ENCODE results near the gene ZMYND10. TPM values are rescaled to one million over a fixed set of nuclear protein-coding genes. Genes with fewer than 3 reads are reported as not detected.

Gene ZMYND10
- total and polyA plus RNA-seq, 2 experiments from 2014 or later: 0.29 to 0.31 TPM

DNA sequence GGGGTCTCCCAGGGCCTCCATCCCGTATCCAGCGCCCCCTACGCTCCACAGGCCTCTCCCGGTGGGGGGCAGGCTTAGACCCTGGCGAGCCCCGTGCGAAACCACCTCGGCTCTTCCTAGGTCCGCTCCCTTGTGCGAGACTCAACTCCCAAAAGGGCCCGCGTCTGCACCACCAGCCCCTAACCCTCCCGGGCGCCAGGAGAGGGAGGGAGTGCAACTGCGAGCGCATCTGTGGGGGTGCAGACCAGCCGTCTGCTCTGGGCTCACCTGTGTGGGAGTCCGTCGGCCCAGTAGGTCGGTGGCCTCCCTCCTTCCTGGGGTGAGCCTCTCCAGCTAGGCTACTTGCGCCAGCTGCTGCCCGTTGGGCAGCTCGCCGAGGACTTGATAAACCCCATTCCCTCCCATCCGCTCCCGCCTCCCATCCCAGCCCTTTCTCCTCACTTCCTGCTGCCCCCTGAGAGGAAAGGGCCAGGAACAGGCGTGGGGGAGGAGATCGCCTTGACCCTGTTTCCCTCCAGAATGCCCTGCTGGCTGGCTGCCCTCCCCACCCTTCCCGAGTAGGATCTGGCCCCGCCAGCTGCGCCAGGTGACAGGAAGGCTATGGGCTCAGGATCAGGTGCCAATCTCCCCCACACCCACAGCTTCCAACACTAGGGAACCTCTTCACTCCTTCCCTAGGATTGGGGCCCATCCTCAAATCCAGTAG lies 23.0 kb downstream of the ZMYND10 start, which contains the start of gene HYAL2:
Gene HYAL2, minus strand, starts transcription at position 360 of the 706 bp plus-strand sequence. CDS start 2,256 bp downstream, outside the sequence.
- Mint-ChIP-seq H3K4me1 (peaks cover 47% of the 10 kb centered on the region), H3K27me3 (ENCODE audit: insufficient read depth, low read depth, poor library complexity) (peaks cover 11% of the 10 kb centered on the region), H3K36me3 (ENCODE audit: low read depth) (peaks cover 42% of the 10 kb centered on the region), H3K27ac (peak within 1 kb of the TSS; percentile 99), H3K4me3 (peak within 1 kb of the TSS; percentile 86), H3K9me3 (no peaks in the 10 kb centered on the region)
- Histone ChIP-seq H3K79me2 (replicated peaks; ENCODE audit: insufficient read depth) (peaks cover 35% of the 10 kb centered on the region), H3K4me3 (peak within 1 kb of the TSS; percentile 97), H3K4me1 (ENCODE audit: insufficient read depth) (peaks cover 21% of the 10 kb centered on the region), H3K27ac (ENCODE audit: low read depth) (peak within 1 kb of the TSS; percentile 100), H3K36me3 (ENCODE audit: insufficient read depth) (peaks cover 8% of the 10 kb centered on the region), H3F3A (replicated peaks; ENCODE audit: low read depth) (peaks cover 23% of the 10 kb centered on the region; the same call in 1 of the 2 replicates), H3K4me2 (peak within 1 kb of the TSS; percentile 99), H3K9me2 (ENCODE audit: insufficient read depth) (no peaks in the 10 kb centered on the region), H2AFZ (peak within 1 kb of the TSS; percentile 93), H4K20me1 (replicated peaks; ENCODE audit: insufficient read depth) (peaks cover 11% of the 10 kb centered on the region; the same call in 1 of the 2 replicates), H3K27me3 (ENCODE audit: insufficient read depth) (no peaks in the 10 kb centered on the region)
- peak; percentile 77 for DNase-seq (ENCODE audit: low spot score)
- ATAC-seq: peak; percentile 35
- TF ChIP-seq, protein P1, sequence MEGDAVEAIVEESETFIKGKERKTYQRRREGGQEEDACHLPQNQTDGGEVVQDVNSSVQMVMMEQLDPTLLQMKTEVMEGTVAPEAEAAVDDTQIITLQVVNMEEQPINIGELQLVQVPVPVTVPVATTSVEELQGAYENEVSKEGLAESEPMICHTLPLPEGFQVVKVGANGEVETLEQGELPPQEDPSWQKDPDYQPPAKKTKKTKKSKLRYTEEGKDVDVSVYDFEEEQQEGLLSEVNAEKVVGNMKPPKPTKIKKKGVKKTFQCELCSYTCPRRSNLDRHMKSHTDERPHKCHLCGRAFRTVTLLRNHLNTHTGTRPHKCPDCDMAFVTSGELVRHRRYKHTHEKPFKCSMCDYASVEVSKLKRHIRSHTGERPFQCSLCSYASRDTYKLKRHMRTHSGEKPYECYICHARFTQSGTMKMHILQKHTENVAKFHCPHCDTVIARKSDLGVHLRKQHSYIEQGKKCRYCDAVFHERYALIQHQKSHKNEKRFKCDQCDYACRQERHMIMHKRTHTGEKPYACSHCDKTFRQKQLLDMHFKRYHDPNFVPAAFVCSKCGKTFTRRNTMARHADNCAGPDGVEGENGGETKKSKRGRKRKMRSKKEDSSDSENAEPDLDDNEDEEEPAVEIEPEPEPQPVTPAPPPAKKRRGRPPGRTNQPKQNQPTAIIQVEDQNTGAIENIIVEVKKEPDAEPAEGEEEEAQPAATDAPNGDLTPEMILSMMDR (conservative IDR thresholded peaks at IDR 0.05; ENCODE audit: low read depth in 2 of 2): 0 out of 4 replicates have a peak, but pooled peaks of 1 of the 2 experiments have one; percentile 3
- TF ChIP-seq EZH2 (IDR thresholded peaks at IDR 0.05; ENCODE audit: low read depth, unreplicated experiment): no peak
- TF ChIP-seq EZH2phosphoT487 (IDR thresholded peaks at IDR 0.05; ENCODE audit: unreplicated experiment): no peak
- TF ChIP-seq, protein P2, sequence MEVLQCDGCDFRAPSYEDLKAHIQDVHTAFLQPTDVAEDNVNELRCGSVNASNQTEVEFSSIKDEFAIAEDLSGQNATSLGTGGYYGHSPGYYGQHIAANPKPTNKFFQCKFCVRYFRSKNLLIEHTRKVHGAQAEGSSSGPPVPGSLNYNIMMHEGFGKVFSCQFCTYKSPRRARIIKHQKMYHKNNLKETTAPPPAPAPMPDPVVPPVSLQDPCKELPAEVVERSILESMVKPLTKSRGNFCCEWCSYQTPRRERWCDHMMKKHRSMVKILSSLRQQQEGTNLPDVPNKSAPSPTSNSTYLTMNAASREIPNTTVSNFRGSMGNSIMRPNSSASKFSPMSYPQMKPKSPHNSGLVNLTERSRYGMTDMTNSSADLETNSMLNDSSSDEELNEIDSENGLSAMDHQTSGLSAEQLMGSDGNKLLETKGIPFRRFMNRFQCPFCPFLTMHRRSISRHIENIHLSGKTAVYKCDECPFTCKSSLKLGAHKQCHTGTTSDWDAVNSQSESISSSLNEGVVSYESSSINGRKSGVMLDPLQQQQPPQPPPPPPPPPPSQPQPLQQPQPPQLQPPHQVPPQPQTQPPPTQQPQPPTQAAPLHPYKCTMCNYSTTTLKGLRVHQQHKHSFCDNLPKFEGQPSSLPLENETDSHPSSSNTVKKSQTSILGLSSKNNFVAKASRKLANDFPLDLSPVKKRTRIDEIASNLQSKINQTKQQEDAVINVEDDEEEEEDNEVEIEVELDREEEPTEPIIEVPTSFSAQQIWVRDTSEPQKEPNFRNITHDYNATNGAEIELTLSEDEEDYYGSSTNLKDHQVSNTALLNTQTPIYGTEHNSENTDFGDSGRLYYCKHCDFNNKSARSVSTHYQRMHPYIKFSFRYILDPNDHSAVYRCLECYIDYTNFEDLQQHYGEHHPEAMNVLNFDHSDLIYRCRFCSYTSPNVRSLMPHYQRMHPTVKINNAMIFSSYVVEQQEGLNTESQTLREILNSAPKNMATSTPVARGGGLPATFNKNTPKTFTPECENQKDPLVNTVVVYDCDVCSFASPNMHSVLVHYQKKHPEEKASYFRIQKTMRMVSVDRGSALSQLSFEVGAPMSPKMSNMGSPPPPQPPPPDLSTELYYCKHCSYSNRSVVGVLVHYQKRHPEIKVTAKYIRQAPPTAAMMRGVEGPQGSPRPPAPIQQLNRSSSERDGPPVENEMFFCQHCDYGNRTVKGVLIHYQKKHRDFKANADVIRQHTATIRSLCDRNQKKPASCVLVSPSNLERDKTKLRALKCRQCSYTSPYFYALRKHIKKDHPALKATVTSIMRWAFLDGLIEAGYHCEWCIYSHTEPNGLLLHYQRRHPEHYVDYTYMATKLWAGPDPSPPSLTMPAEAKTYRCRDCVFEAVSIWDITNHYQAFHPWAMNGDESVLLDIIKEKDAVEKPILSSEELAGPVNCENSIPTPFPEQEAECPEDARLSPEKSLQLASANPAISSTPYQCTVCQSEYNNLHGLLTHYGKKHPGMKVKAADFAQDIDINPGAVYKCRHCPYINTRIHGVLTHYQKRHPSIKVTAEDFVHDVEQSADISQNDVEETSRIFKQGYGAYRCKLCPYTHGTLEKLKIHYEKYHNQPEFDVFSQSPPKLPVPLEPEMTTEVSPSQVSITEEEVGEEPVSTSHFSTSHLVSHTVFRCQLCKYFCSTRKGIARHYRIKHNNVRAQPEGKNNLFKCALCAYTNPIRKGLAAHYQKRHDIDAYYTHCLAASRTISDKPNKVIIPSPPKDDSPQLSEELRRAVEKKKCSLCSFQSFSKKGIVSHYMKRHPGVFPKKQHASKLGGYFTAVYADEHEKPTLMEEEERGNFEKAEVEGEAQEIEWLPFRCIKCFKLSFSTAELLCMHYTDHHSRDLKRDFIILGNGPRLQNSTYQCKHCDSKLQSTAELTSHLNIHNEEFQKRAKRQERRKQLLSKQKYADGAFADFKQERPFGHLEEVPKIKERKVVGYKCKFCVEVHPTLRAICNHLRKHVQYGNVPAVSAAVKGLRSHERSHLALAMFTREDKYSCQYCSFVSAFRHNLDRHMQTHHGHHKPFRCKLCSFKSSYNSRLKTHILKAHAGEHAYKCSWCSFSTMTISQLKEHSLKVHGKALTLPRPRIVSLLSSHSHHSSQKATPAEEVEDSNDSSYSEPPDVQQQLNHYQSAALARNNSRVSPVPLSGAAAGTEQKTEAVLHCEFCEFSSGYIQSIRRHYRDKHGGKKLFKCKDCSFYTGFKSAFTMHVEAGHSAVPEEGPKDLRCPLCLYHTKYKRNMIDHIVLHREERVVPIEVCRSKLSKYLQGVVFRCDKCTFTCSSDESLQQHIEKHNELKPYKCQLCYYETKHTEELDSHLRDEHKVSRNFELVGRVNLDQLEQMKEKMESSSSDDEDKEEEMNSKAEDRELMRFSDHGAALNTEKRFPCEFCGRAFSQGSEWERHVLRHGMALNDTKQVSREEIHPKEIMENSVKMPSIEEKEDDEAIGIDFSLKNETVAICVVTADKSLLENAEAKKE (CRISPR knock-in tag; IDR thresholded peaks at IDR 0.05): no peak
- TF ChIP-seq, protein P3, sequence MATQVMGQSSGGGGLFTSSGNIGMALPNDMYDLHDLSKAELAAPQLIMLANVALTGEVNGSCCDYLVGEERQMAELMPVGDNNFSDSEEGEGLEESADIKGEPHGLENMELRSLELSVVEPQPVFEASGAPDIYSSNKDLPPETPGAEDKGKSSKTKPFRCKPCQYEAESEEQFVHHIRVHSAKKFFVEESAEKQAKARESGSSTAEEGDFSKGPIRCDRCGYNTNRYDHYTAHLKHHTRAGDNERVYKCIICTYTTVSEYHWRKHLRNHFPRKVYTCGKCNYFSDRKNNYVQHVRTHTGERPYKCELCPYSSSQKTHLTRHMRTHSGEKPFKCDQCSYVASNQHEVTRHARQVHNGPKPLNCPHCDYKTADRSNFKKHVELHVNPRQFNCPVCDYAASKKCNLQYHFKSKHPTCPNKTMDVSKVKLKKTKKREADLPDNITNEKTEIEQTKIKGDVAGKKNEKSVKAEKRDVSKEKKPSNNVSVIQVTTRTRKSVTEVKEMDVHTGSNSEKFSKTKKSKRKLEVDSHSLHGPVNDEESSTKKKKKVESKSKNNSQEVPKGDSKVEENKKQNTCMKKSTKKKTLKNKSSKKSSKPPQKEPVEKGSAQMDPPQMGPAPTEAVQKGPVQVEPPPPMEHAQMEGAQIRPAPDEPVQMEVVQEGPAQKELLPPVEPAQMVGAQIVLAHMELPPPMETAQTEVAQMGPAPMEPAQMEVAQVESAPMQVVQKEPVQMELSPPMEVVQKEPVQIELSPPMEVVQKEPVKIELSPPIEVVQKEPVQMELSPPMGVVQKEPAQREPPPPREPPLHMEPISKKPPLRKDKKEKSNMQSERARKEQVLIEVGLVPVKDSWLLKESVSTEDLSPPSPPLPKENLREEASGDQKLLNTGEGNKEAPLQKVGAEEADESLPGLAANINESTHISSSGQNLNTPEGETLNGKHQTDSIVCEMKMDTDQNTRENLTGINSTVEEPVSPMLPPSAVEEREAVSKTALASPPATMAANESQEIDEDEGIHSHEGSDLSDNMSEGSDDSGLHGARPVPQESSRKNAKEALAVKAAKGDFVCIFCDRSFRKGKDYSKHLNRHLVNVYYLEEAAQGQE (IDR thresholded peaks at IDR 0.05; ENCODE audit: unreplicated experiment): no peak
- TF ChIP-seq POLR2AphosphoS5 (IDR thresholded peaks at IDR 0.05; ENCODE audit: low read depth): peak; percentile 50

Data from GM23338 (cell line).